ENCODE measurements around the gene AK9.
"Not testable (repeated sequence)": the region's sequence is repeated elsewhere in the genome, so short reads cannot be mapped to it uniquely, and the experiment has no call there.

Gene AK9

DNA sequence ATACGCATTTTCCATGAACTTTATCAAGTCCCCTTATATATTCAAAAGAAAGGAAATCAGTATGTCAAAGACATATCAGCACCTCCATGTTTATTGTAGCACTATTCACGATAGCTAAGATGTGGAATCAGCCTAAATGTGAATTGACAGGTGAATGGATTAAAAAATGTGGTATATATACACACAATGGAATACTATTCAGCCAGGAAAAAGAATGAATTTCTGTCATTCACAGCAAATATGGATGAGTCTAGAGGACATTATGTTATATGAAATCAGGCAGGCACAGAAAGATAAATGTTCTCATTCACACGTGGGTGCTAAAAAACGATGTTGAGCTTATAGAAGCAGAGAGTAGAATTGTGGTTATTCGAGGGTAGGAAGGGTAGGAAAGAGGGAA is 5.4 kb upstream of the AK9 start:
- no peak for DNase-seq (ENCODE audit: low read depth in 2 of 2, low spot score in 1 of 2)

DNA sequence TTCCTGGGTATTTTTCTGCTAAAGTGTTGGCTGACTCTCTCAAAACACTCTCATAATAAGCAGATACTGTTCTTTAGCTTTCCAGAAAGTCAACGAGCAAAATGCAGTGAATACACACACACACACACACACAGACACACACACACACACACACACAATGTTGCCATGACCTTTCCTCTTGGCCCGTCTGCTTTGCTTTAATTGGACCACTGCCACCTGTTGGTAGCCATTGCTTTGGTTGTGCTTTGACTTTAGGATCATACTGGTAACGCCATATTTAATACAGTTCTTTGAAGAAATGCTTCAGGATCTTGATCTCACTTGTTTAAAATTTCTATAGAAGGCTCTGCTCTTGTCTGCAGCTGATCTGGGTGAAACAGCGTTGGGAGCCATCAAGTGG is 4.5 kb upstream of the AK9 start:
- DNase-seq (ENCODE audit: low read depth in 2 of 2, low spot score in 1 of 2) = no peak

DNA sequence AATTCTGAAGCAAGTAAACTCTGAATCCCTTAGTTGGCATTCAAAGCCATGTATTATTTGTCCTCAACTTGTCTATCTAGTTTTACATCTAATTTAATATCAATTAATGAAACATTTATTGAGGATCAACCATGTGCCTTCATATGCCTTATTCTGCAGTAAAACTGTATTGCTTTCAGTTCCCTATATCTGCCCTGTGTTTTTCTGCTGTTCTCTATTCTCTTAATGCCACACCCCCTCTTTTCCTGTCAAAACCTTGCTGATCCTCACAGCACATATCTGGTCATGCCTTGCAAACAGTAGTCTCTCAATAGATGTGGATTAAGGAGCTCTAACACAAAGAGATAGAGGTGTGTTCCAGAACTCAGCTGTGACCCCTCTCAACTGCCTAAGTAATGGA is 2.1 kb upstream of the AK9 start:
- no peak for DNase-seq (ENCODE audit: low read depth in 2 of 2, low spot score in 1 of 2)

DNA sequence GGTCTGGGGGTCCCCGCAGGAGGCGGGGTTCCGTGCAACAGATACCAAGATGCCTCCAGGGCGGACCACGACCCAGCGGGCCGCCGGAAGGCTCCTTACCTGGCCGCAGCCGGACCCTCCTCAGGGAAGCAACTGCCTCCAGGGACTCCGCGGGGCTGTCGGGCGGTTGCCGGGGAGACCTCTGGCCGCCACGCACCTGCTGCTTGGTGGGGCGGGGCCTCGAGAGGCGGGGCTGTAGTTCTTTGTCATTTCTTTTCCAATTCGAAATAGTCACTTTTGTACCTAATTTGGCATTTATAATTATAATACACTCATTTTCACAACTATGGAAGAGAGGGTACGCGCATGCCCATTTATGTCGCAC is 647 bp downstream of the AK9 start:
- DNase-seq (ENCODE audit: low read depth in 2 of 2, low spot score in 1 of 2) = peak; percentile 26 to 27

DNA sequence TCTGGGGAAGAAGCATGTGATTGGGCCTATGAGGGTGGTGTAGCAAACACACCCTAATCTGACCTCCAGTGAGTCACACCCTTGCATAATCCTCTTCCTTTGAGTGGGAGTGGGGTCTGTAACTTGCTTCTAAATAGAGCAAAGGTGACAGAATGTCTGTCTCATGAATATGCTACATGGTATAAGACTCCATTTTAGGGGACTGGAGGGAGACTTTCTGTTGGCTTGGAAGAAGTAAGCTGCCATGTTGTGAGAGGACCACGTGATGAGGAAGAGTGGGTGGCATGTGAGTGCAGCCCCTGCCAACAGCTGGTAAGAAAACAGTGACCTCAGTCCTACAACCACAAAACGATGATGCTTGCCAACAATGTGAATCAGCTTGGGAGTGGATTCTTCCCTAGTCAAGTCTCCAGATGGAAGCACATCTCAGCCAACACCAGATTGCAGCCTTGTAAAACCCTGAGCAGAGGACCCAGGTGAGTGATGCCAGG is 3.7 kb downstream of the AK9 start:
- no peak for DNase-seq (ENCODE audit: low read depth in 2 of 2, low spot score in 1 of 2)

DNA sequence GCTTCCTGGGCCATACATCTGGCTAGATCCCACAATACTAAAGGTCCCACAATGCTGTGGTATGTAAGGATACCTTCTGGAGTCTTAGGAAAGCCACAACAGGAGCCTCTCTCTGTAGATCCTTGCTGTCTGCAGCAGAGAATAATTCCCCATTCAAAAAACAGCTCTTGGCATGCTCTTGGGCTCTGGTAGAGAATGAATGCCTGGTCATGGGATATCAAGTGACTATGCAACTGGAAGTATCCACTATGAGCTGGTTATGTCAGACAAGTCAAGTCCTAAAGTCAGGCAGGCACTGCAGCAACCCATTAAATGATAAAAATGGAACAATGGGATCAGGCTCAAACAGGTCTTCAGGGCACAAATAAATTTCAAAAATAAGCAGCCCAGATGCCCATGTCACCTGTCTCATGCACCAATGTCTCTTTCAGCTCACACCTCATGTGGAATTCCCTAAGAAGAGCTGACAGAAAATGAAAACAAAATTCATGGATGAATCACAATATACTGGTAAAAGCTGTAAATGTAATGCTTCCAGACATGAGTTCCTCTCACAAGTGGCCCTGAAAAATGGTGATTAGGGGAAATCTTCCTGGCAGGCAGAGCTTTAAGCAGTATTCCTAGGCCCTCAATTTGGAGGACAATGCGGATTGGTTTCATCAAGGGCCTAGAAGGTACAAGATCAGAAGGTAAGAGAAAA is 4.3 kb downstream of the AK9 start:
- DNase-seq (ENCODE audit: low read depth in 2 of 2, low spot score in 1 of 2) = no peak

DNA sequence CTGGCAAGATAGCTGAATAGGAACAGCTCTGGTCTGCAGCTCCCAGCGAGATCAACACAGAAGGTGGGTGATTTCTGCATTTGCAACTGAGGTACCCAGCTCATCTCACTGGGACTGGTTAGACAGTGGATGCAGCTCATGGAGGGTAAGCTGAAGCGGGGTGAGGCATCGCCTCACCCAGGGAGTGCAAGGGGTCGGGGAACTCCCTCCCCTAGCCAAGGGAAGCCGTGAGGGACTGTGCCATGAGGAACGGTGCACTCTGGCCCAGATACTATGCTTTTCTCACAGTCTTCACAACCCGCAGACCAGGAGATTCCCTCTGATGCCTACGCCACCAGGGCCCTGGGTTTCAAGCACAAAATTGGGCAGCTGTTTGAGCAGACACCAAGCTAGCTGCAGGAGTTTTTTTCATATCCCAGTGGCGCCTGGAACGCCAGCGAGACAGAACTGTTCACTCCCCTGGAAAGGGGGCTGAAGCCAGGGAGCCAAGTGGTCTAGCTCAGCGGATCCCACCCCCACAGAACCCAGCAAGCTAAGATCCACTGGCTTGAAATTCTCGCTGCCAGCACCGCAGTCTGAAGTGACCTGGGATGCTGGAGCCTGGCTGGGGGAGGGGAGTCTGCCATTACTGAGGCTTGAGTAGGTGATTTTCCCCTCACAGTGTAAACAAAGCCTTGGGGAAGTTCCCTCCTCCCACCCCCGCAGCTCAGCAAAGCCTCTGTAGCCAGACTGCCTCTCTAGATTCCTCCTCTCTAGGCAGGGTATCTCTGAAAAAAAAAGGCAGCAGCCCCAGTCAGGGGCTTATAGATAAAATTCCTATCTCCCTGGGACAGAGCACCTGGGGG is 12.1 kb downstream of the AK9 start:
- DNase-seq (ENCODE audit: low read depth in 2 of 2, low spot score in 1 of 2) = not testable (repeated sequence)

DNA sequence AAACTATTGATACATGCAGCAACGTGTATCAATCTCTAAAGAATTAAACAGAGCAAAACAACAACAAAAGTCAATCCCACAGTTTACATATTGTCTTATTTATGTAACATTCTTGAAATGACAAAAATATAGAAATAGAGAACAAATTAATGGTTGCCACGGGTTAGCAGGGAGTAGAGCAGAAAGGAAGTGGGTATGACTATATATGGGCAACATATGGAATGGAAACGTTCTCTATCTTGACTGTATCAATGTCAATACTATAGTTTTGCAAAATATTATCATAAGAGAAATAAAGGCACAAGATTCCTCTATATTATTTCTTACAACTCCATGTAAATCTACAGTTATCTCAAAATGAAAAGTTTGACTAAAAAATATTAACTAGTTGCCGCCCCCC is 12.8 kb downstream of the AK9 start:
- no peak for DNase-seq (ENCODE audit: low read depth in 2 of 2, low spot score in 1 of 2)

DNA sequence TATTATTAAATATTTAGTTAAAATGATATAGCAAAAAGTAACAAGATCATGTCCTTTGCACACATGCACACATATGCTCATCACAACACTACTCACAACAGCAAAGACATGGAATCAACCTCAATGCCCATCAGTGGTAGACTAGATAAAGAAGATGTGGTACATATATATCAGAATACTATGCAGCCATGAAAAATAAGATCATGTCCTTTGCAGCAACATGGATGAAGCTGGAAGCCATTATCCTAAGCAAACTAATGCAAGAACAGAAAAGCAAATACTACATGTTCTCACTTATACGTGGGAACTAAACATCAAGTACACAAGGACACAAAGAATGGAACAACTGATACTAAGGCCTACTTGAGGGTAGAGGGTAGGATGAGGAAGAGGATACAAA is 14.3 kb downstream of the AK9 start:
- DNase-seq (ENCODE audit: low read depth in 2 of 2, low spot score in 1 of 2) = no peak

DNA sequence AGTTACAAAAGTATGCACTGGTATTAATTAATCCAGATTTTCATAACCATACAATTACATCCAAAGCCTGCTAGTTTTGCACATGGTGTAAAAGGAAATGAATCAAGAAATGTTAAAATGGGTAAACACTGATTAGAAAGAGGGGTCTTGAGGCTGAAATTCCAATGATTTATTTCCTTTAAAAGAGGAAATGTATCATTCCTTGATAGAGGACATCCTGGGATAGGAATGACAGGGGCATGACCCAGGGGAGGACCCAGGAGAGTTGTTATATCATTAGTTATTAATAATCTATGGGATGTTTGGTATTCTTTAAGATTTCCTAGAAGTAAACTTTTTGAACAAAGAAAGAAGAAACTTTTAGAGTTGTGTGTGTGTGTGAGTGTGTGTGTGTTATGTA is 18.2 kb downstream of the AK9 start:
- DNase-seq (ENCODE audit: low read depth in 2 of 2, low spot score in 1 of 2) = no peak

DNA sequence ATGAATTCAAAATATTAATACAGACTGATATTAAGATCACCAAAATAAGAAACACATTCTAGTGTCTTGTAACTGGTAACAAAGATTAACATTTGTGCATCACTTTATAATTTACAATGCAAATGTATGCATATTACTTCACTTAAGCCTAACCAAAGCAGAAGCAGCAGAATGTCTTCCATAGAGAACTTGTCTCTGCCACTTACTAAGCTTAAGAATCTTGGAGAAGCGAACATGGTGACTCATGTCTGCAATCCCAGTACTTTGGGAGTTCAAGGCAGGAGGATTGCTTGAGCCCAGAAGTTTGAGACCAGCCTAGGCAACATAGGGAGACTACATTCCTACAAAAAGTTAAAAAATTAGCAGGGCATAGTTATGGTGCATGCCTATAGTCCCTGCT is 18.8 kb downstream of the AK9 start:
- no peak for DNase-seq (ENCODE audit: low read depth in 2 of 2, low spot score in 1 of 2)

DNA sequence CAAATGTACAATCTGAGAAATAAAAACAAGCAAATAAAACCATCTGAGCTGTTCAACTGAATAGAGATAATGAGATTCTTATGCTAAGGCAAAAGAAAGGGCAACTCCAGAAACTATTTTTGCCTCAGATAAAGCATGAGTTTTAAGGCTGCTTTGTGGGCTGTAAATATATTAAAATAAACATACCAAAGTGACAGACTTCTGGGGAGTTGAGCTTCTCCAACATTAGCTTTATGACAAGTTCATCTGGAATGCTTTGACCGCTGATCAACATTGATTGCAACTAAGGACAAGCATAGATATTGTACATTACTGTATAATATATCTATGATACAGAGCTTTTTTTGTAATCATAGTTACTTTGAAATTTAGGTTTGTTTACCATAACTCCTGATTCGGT is 19.3 kb downstream of the AK9 start:
- DNase-seq (ENCODE audit: low read depth in 2 of 2, low spot score in 1 of 2) = no peak

DNA sequence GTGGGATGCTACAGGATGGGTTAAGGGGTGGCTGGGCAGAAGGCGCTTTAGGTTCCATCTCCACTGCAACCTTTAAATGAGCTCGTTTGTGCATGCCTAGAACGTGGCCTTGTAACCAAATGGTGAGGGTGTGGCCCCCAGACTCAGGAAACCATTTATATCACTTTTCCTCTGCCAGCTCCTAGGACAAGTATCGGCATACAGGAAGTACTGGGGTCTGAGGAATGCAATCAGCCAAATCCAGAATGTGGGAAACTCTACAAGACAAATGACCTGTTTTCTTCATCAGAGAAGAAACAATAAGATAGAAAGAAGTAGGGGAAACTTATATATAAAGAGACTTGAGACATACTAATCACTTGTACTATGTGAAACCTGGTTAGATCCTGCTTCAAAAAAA is 21.2 kb downstream of the AK9 start:
- DNase-seq (ENCODE audit: low read depth in 2 of 2, low spot score in 1 of 2) = no peak

DNA sequence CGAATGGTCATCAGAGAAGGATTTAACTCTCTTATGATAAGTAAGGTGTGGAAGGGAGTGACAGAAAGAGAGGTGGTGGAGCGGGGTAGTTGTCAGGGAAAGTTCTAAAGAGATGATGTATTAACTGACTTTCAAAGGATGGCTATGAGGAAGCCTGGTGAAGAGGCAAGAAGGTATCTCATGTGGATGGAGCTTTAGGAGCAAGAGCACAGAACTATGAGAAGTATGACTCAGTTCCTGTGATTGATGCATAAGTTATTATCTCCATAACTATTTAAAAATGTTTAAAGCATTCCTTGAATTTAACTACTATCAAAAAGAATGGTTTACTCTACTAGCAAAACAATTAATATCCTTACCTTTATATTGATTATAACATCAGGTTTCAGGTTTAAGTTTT is 28.8 kb downstream of the AK9 start:
- no peak for DNase-seq (ENCODE audit: low read depth in 2 of 2, low spot score in 1 of 2)

DNA sequence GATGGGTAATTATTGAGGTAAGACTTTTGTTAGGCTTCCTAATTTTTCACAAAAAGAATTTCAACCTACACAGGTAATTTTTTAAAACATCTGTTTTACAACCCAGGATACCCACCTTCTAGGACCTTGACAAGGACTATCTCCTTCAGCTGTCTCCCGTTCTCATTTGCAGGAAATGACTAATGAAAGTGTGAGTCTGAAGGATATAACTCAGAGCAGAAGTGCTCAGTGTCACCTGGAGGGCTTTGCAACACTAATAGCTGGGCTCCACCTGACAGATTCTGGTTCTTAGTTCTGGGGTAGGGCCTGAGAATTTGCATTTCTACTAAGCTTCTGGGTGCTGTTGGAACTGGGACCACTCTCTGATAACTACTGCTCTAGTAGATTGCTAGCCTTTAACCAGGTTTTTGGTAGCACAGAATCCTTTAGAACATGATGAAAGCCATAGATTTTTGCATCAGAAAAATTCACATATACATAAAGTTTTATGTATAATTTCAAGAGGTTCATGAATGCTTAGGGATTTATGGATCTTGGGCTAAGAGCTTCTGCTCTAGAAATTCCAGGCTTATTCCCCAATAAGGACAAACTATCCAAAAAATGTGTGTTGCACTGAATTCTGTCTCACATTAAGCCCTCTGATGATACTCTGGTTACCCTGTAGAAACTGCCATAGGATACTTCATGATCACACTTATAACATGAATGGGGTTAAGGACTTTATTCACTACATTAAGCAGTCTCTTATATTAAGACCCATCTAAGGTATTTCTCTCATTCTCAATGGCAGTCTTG is 30.3 kb downstream of the AK9 start:
- DNase-seq (ENCODE audit: low read depth in 2 of 2, low spot score in 1 of 2) = no peak

DNA sequence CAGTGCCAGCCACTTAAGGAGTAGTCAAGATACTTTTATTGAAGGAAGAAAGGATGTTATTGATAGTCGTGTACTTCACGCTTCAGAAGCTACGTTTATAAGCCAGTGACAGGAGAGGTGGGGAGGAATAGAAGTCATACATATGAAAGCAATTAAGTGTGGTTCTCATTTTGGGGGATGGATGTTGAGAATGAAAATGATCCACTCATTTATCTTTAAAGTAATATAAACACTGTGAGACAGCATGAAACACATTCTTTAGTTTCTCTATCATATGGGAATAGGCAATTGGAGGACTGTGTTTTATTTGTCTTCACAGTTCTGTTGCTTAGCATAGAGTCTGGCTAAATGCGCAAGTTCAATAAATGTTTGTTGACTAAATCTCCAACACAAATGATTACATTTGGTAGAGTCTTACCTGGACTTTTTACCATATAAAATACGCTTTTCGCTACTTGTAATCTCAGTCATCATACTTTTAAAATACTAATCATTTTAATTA is 35.2 kb downstream of the AK9 start:
- DNase-seq (ENCODE audit: low read depth in 2 of 2, low spot score in 1 of 2) = no peak

DNA sequence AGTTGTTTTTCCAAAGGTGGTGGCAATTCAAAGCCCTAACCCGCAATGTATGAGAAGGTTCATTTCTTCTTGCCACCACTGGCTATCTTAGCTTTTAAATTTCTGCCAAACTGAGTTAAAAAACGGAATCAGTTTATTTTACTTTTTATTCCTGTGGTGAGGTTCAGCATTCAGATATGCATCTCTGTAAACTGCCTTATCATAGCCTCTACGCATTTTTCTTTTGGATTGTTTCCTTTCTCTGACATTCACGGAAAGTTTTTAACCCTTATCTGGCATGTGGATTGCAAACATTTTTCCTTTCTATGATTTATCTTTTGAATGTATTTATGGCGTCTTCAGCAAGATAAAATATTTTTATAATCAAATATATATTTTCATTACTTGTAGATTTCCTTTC is 37.7 kb downstream of the AK9 start:
- DNase-seq (ENCODE audit: low read depth in 2 of 2, low spot score in 1 of 2) = no peak

DNA sequence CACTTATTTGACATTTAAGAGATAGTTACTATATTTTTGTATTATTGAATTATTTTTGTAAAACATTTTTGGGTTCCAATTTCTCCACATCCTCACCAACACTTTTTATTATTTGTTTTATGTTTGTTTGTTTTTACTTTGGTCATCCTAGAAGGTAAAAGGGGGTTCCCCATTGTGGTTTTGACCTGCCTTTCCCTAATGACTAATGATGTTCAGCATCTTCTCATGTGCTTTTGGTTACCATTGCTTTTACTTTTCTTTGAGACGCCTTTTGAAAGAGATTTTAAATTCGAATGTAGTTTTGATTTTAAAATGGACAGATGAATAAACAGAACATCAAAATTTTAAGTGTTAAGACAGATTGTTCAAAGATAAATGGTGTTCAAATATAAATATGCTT is 46.9 kb downstream of the AK9 start:
- no peak for DNase-seq (ENCODE audit: low read depth in 2 of 2, low spot score in 1 of 2)

DNA sequence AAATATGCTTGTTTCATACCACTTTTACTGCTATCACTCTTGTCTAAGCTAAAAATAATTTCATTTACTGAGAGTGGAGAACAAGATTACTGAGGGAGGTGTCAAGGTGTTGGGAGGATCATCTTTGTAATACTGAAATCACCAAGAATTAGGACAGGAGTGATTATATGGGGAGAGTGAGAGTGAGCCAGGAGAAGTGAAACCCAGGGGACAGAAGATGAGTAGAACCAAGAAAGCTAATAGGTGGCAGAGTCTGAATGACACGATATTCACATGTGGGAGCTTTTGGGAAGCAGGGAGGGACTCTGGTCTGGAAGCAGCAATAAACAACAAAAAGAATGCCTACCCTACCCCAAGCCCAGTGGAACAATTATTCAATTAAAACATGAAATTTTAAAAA is 58.6 kb downstream of the AK9 start:
- no peak for DNase-seq (ENCODE audit: low read depth in 2 of 2, low spot score in 1 of 2)

DNA sequence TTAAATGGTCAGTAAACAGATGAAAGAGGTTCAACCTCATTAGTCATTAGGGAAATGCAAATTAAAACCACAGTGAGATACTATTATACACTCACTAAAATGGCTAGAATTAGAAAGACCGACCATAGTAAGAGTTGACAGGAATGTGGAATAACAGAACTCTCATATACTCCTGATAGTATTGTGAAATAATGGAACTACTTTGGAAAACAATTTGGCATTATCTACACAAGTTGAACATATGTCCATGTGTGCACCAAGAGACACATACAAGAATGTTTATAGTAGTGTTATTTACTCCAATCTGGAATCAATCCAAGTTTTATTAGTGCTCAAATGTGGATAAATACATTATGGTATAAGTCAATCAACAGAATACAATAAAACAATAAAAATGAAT is 59.6 kb downstream of the AK9 start:
- no peak for DNase-seq (ENCODE audit: low read depth in 2 of 2, low spot score in 1 of 2)

DNA sequence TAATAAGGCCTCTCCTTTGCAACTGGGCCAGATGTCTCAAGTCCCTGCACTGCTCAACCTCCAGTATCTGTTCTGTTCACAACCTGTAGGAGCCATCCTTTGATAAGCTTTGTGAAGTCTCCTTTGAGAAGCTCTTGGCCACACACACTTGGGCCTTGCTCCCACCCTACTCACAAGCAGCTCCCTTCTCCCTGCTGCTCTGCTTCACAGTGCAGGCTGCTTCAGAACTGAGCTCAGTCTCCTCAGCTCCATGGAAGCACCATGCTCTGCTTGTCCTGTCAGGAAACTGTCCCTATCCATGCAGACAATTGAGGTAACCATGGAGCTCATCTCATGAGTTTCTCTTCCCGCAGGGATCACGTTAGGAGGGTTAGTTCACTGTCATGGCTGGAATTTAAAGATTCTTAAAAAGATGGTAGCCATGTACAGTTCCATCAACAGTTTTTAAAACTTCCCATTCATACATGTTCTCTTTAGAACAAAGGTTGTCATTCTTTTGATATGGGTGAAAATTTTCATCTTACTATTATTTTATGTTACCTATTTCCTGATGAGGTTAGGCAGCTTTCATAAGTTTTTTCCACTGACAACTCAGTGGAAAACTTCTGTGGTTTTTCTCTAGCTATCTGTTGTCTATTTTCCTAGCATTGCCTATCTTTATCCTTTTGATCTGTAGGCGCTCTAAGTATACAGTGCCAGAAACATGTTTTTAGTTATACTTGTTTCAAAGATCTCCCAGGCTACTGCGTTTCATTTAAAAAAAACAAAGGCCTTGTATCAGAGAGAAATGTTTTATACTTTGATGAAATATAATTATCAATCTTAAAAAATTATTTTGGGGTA is 62.6 kb downstream of the AK9 start:
- DNase-seq (ENCODE audit: low read depth in 2 of 2, low spot score in 1 of 2) = no peak

Measured in stimulated activated CD8-positive, alpha-beta memory T cell treated with anti-CD3 and anti-CD28 coated beads, Interleukin-4, amount 100 ng/mL, for 1 hour (primary cell).